ENCODE measurements around the gene SEMA5B. TPM values are rescaled to one million over a fixed set of nuclear protein-coding genes. Genes with fewer than 3 reads are reported as not detected.

SEMA5B gene
- total RNA-seq, 2 experiments from 2014 or later: 0.13 to 2.3 TPM

GRCh38 chr3:122936335-122936734 is 91.2 kb downstream of the SEMA5B start:
- Histone ChIP-seq H3K36me3 (ENCODE audit: insufficient read depth, low read length) (no peaks in the 10 kb centered on the region), H3K4me1 (ENCODE audit: insufficient read depth, low read length, poor library complexity, severe bottlenecking) (no peaks in the 10 kb centered on the region), H3K9me2 (ENCODE audit: insufficient read depth, low read length) (no peaks in the 10 kb centered on the region), H3K4me2 (ENCODE audit: low read length) (no peak overlapping the region), H3K4me3 (ENCODE audit: low read depth, low read length, poor library complexity, severe bottlenecking) (no peak overlapping the region), H4K20me1 (ENCODE audit: insufficient read depth, low read length) (no peaks in the 10 kb centered on the region), H2AFZ (ENCODE audit: low read length) (no peak overlapping the region), H3K27ac (ENCODE audit: low read depth, low read length, poor library complexity, severe bottlenecking) (no peak overlapping the region), H3K9me3 (ENCODE audit: low read length) (no peaks in the 10 kb centered on the region), H3K79me2 (ENCODE audit: insufficient read depth, low read depth, low read length) (no peaks in the 10 kb centered on the region)
- POLR2A ChIA-PET: no interaction called here
- intact Hi-C loops (cut with micrococcal nuclease; ENCODE audit: unreplicated experiment): no loop called here
- BruUV-seq (replicated peaks): no TSS peak
- TF ChIP-seq EZH2phosphoT487 (IDR thresholded peaks at IDR 0.05; ENCODE audit: borderline replicate concordance, low read depth, low read length): no peak
- no peak for TF ChIP-seq CTCF (conservative IDR thresholded peaks at IDR 0.05; ENCODE audit: low read length)
- DNase-seq (ENCODE audit: low spot score): no peak
- CTCF ChIA-PET (ENCODE audit: unreplicated experiment): no interaction called here

- CTCF ChIA-PET (ENCODE audit: unreplicated experiment): no interaction called here
- H4K20me1 ChIP-seq (ENCODE audit: insufficient read depth, low read length): no peaks in the 10 kb centered on the region
Measured at GRCh38 chr3:122934251-122934650, 93.3 kb downstream of the SEMA5B start.

More at GRCh38 chr3:122934251-122934650, 93.3 kb downstream of the SEMA5B start:
- no peak overlapping the region for H3K4me2 ChIP-seq (ENCODE audit: low read length)
- intact Hi-C loops (cut with micrococcal nuclease; ENCODE audit: unreplicated experiment): no loop called here
- POLR2A ChIA-PET: no interaction called here
- no peak overlapping the region for H3K4me3 ChIP-seq (ENCODE audit: low read depth, low read length, poor library complexity, severe bottlenecking)
- TF ChIP-seq CTCF (conservative IDR thresholded peaks at IDR 0.05; ENCODE audit: low read length) (no peak), EZH2phosphoT487 (IDR thresholded peaks at IDR 0.05; ENCODE audit: borderline replicate concordance, low read depth, low read length) (no peak)
- H3K9me3 ChIP-seq (ENCODE audit: low read length): no peaks in the 10 kb centered on the region
- H3K36me3 ChIP-seq (ENCODE audit: insufficient read depth, low read length): no peaks in the 10 kb centered on the region
- no peak overlapping the region for H3K27ac ChIP-seq (ENCODE audit: low read depth, low read length, poor library complexity, severe bottlenecking)
- no peaks in the 10 kb centered on the region for H3K9me2 ChIP-seq (ENCODE audit: insufficient read depth, low read length)
- BruUV-seq (replicated peaks): no TSS peak
- no peak overlapping the region for H2AFZ ChIP-seq (ENCODE audit: low read length)
- H3K4me1 ChIP-seq (ENCODE audit: insufficient read depth, low read length, poor library complexity, severe bottlenecking): no peaks in the 10 kb centered on the region
- no peaks in the 10 kb centered on the region for H3K79me2 ChIP-seq (ENCODE audit: insufficient read depth, low read depth, low read length)
- DNase-seq (ENCODE audit: low spot score): no peak
